Measurements from ENCODE around the gene NEURL1. TPM values are rescaled to one million over a fixed set of nuclear protein-coding genes. Genes with fewer than 3 reads are reported as not detected.

NEURL1 gene
- total and polyA plus RNA-seq, 2 donors (not counting 3 experiments of a cell fraction or from before 2014, with no cell fraction given): 0.06 to 0.22 TPM

DNA sequence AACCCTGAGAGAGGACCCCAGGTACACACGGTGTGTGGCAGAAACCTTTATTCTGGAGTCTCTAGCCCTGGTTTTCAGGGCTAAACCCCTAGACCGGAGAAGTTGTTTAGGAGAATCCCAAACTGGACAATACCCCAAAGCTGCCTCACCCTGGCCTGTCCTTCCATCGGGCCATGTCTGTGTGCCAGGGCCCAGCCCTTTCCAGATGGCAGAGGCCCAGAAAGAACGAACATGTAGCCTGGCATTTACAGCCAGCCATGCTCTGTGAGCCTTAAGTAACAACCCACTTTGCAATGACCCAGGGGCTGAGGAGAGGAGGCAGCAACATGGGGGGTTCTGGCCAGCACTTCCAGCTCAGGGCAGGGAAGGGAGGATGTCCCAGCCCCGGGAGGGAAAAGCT lies 142.1 kb downstream of the NEURL1 start:
- no peaks in the 10 kb centered on the region for H4K20me1 ChIP-seq (replicated peaks; ENCODE audit: control insufficient read depth, extremely low read depth, insufficient read depth, low read length)
- POLR2A ChIA-PET: no interaction called here
- CTCF ChIA-PET: no interaction called here
- no peak overlapping the region for H3K4me2 ChIP-seq (ENCODE audit: insufficient read depth, low read length)
- H3K79me2 ChIP-seq (ENCODE audit: control insufficient read depth, insufficient read depth, low read length): no peaks in the 10 kb centered on the region
- DNase-seq (ENCODE audit: low read depth, low spot score) (no peak), FAIRE-seq (no peak)
- no peak for TF ChIP-seq GATA2 (IDR thresholded peaks at IDR 0.05; ENCODE audit: insufficient read depth, insufficient read length, low read depth, low read length)
- no peak for TF ChIP-seq POLR2AphosphoS5 (IDR thresholded peaks at IDR 0.05; ENCODE audit: insufficient read depth, low read depth, low read length)
- TF ChIP-seq MYC (IDR thresholded peaks at IDR 0.05; ENCODE audit: low read depth, low read length): no peak
- TF ChIP-seq POLR2A (IDR thresholded peaks at IDR 0.05; ENCODE audit: low read depth, low read length): no peak
- TF ChIP-seq, protein P1, sequence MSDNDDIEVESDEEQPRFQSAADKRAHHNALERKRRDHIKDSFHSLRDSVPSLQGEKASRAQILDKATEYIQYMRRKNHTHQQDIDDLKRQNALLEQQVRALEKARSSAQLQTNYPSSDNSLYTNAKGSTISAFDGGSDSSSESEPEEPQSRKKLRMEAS (IDR thresholded peaks at IDR 0.05; ENCODE audit: insufficient read depth, insufficient read length): no peak
- TF ChIP-seq JUN (IDR thresholded peaks at IDR 0.05; ENCODE audit: borderline replicate concordance, insufficient read depth, insufficient read length, low read depth): no peak
- no peak for TF ChIP-seq FOS (IDR thresholded peaks at IDR 0.05; ENCODE audit: borderline replicate concordance, insufficient read depth, low read length)
- TF ChIP-seq CTCF (IDR thresholded peaks at IDR 0.05; ENCODE audit: extremely low read depth in 1 of 2, insufficient read depth in 1 of 2, low read depth in 1 of 2, low read length in 2 of 2): no peak
- no peak for TF ChIP-seq EZH2 (IDR thresholded peaks at IDR 0.05; ENCODE audit: borderline replicate concordance, low read depth, low read length, severe bottlenecking)
- H3K27ac ChIP-seq (ENCODE audit: insufficient read depth, low read depth, low read length): no peak overlapping the region
- no TSS peak for BruUV-seq (replicated peaks)
- H3K4me3 ChIP-seq (replicated peaks in 1 of 3; ENCODE audit: insufficient read depth in 1 of 3, low read depth in 1 of 3, low read length in 3 of 3): no peak overlapping the region
- H3K9me3 ChIP-seq (replicated peaks; ENCODE audit: control insufficient read depth, insufficient read depth, low read length): no peaks in the 10 kb centered on the region
- H3K36me3 ChIP-seq (ENCODE audit: control insufficient read depth in 2 of 2, extremely low read depth in 1 of 2, insufficient read depth in 2 of 2, low read length in 2 of 2): no peaks in the 10 kb centered on the region
- no peak overlapping the region for H2AFZ ChIP-seq (ENCODE audit: low read depth, low read length)
- intact Hi-C loops (cut with micrococcal nuclease) (no loop called here), dilution Hi-C loops (cut with MboI; ENCODE audit: extremely low pct_ligation_motif_present, low sequenced_read_pairs) (no loop called here)
- H3K4me1 ChIP-seq (ENCODE audit: control insufficient read depth, extremely low read depth, insufficient read depth, low read length): no peaks in the 10 kb centered on the region
- no peaks in the 10 kb centered on the region for H3K9me1 ChIP-seq (replicated peaks; ENCODE audit: control insufficient read depth, extremely low read depth, insufficient read depth, low read length)
- H3K9ac ChIP-seq (replicated peaks; ENCODE audit: extremely low read depth, insufficient read depth, low read length): no peak overlapping the region
- H3K27me3 ChIP-seq (ENCODE audit: control insufficient read depth in 2 of 2, insufficient read depth in 2 of 2, low read length in 2 of 2): no peaks in the 10 kb centered on the region

Data from endothelial cell of umbilical vein (primary cell).